Lower lobe of right lung (tissue), 2 donors: Measurements from ENCODE around the gene MSI1. TPM values are rescaled to one million over a fixed set of nuclear protein-coding genes. Genes with fewer than 3 reads are reported as not detected.
A peak's percentile ranks its signal among the peaks of the same experiment; 100 is the strongest.
"Not testable (repeated sequence)": the region's sequence is repeated elsewhere in the genome, so short reads cannot be mapped to it uniquely, and the experiment has no call there.

Experiments used
- ATAC-seq, 2 donors: fragments of 200-7000 bp; cut with Tn5 transposase; one replicate each; pipeline ENCODE4 v1.9.1; 2020 to 2022; ENCODE audit warnings: mild to moderate bottlenecking in 2 of 2, moderate library complexity in 2 of 2
- DNase-seq: peaks from one replicate; pipeline ENCODE4 v3.0.0-alpha.2; 2020
- H3K27ac ChIP-seq: fragments of 200-600 bp; one replicate; pipeline ENCODE4 v1.8.0; 2022
- H3K27me3 ChIP-seq: fragments of 200-600 bp; one replicate; pipeline ENCODE4 v1.8.0; 2022; ENCODE audit warnings: low read depth
- H3K36me3 ChIP-seq: fragments of 200-600 bp; one replicate; pipeline ENCODE4 v1.8.0; 2022; ENCODE audit warnings: mild to moderate bottlenecking
- H3K4me1 ChIP-seq: fragments of 200-600 bp; one replicate; pipeline ENCODE4 v1.8.0; 2022
- H3K4me3 ChIP-seq: fragments of 200-600 bp; one replicate; pipeline ENCODE4 v1.8.0; 2022; ENCODE audit warnings: mild to moderate bottlenecking
- H3K9me3 ChIP-seq: fragments of 200-600 bp; one replicate; pipeline ENCODE4 v1.8.0; 2022
- intact Hi-C: fragments of 100-400 bp; cut with DNase I; formaldehyde crosslinking; loops from one replicate; pipeline ENCODE4 v1.11.0; 2022
- total RNA-seq: library from RNA; stranded (reverse); fragmentation: NEBNext Ultra II Directional; extraction: Animal tissue kit (Norgen Biotek cat#: 25700); gene quantifications from one replicate; pipeline ENCODE4 v1.2.1, GENCODE V29; 2021
- TF ChIP-seq, protein P1 (sequence below): fragments of 200-600 bp; IDR thresholded peaks from one replicate; pipeline ENCODE4 v1.8.0; 2022; ENCODE audit warnings: antibody characterized with exemption, mild to moderate bottlenecking
- donor health status: DM: no; HTN: yes; CAD: no; lungs with severe emphysema.

The MSI1 gene
- total RNA-seq, 1 donor from 2014 or later, result 0.44 TPM

DNA sequence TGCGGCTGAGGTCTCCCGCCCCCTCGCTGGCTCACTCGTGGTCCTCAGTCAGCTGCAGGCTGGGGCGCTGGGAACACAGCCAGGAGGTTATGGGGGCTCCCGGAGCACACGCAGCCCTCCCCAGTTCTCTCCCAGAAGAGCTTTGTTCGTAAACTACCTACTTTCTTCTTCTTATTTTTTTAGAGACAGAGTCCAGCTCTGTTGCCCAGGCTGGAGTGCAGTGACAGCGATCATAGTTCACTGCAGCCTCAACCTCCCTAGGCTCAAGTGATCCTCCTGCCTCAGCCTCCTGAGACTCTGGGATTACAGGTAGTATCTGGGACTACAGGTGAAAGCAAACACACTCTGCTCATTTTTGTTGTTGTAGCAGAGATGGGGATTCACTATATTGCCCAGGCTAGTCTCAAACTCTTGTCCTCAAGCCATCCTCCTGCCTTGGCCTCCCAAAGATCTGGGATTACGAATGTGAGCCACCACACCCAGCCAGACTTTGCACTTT lies 25.9 kb downstream of the MSI1 start:
- DNase-seq, result no peak
- Histone ChIP-seq H3K9me3 (peaks cover 1% of the 10 kb centered on the region), H3K27ac (no peak overlapping the region), H3K36me3 (no peaks in the 10 kb centered on the region), H3K4me1 (no peaks in the 10 kb centered on the region), H3K27me3 (no peaks in the 10 kb centered on the region), H3K4me3 (no peak overlapping the region)
- TF ChIP-seq, protein P1, sequence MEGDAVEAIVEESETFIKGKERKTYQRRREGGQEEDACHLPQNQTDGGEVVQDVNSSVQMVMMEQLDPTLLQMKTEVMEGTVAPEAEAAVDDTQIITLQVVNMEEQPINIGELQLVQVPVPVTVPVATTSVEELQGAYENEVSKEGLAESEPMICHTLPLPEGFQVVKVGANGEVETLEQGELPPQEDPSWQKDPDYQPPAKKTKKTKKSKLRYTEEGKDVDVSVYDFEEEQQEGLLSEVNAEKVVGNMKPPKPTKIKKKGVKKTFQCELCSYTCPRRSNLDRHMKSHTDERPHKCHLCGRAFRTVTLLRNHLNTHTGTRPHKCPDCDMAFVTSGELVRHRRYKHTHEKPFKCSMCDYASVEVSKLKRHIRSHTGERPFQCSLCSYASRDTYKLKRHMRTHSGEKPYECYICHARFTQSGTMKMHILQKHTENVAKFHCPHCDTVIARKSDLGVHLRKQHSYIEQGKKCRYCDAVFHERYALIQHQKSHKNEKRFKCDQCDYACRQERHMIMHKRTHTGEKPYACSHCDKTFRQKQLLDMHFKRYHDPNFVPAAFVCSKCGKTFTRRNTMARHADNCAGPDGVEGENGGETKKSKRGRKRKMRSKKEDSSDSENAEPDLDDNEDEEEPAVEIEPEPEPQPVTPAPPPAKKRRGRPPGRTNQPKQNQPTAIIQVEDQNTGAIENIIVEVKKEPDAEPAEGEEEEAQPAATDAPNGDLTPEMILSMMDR, result no peak
- intact Hi-C loops, result no loop called here
- no peak for ATAC-seq

DNA sequence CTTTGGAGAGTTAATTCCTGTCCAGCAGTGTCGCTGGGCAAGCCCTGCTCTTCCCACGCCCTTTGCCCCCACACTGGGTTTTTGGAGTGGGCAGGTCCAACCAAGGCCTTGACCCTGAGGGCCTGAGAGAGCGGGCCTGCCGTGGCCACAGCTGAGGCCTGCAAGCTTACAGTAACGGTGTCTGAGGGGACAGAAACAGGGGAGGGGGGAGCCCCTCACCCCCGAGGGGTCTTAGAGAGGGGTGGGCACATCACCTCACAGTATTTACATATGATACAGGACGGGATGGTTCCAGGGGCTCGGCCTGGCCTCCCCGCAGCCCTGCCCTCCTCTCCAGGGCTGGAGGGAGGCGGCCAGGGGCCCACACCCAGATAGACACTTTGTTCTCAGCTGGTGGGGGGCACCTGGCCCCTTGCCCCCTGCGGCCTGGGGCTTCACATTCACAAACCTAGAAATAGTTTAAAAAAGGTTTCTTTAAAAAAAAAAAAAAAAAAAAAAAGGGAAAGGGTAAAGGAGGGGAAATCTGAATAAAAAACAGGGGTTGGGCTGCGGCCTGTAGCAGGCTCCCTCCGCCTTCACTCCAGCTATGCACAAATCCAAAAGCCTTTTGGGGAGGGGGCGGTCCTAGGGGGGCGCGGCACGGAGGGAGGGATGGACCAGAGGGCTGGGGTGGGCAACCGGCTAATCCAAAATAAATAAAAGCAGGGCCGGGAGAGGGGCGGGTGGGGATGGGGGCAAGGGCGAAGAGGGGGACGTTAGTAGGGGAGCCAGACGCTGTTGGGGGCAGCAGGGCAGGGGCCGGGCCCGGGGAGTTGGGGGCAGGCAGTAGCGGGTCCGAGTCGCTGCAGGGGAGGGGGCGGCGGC lies 26.6 kb downstream of the MSI1 start:
- intact Hi-C loops, result no loop called here
- Histone ChIP-seq H3K9me3 (peaks cover 2% of the 10 kb centered on the region), H3K4me3 (no peak overlapping the region), H3K27me3 (no peaks in the 10 kb centered on the region), H3K36me3 (no peaks in the 10 kb centered on the region), H3K27ac (no peak overlapping the region), H3K4me1 (no peaks in the 10 kb centered on the region)
- no peak for DNase-seq
- ATAC-seq, result no peak
- TF ChIP-seq, protein P1, result no peak

DNA sequence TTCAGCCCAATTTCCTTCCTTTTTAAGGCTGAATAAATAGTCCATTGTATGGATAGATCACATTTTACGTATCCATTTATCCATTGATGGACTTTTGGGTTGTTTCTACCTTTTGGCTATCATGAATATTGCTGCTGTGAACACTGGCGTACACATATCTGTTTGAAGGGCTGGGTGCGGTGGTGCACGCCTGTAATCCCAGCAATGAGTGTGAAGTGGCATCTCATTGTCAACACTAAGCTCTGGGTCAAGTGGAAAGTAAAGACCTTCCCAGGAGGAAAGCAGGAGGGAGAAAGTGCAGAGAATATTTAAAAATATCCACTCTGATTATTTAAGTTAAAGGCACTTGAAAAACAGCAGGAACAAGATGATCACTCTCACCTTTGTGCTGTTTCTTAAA lies 29.7 kb downstream of the MSI1 start:
- Histone ChIP-seq H3K9me3 (peaks cover 2% of the 10 kb centered on the region), H3K27ac (no peak overlapping the region), H3K27me3 (no peaks in the 10 kb centered on the region), H3K4me1 (no peaks in the 10 kb centered on the region), H3K4me3 (no peak overlapping the region), H3K36me3 (no peaks in the 10 kb centered on the region)
- intact Hi-C loops, result no loop called here
- ATAC-seq, result peak; percentile 49 to 69
- TF ChIP-seq, protein P1, result no peak
- DNase-seq, result no peak

DNA sequence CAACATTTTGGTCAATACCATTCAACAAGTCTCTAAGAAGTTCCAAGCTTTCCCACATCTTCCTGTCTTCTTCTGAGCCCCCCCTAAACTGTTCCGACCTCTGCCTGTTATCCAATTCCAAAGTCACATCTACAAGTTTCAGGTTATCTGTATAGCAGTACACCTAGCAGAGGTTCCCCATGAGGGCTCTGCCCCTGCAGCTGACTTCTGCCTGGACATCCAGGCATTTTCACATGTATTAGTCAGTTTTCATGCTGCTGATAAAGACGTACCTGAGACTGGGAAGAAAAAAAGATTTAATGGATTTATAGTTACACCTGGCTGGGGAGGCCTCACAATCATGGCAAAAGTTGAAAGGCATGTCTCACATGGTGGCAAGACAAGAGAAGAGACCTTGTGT lies 31.2 kb downstream of the MSI1 start:
- no peak overlapping the region for H3K4me3 ChIP-seq
- intact Hi-C loops, result no loop called here
- H3K4me1 ChIP-seq, result no peaks in the 10 kb centered on the region
- H3K27me3 ChIP-seq, result no peaks in the 10 kb centered on the region
- TF ChIP-seq, protein P1, result no peak
- no peaks in the 10 kb centered on the region for H3K36me3 ChIP-seq
- DNase-seq, result no peak
- H3K27ac ChIP-seq, result no peak overlapping the region
- peaks cover 2% of the 10 kb centered on the region for H3K9me3 ChIP-seq
- ATAC-seq, result no peak

DNA sequence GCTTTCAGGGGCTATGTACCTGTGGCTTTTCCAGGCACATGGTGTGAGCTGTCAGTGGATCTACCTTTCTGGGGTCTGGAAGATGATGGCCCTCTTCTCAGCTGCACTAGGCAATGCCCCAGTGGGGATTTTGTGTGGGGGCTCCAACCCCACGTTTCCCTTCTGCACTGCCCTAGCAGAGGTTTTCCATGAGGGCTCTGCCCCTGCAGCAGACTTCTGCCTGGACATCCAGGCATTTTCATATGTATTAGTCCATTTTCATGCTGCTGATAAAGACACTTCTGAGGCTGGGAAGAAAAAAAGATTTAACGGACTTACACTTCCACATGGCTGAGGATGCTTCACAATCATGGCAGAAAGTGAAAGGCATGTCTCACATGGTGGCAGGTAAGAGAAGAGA lies 32.6 kb downstream of the MSI1 start:
- ATAC-seq, H3K27ac ChIP-seq, DNase-seq, intact Hi-C loops, H3K4me1 ChIP-seq, H3K36me3 ChIP-seq, H3K4me3 ChIP-seq, H3K9me3 ChIP-seq, H3K27me3 ChIP-seq: not testable (repeated sequence)

DNA sequence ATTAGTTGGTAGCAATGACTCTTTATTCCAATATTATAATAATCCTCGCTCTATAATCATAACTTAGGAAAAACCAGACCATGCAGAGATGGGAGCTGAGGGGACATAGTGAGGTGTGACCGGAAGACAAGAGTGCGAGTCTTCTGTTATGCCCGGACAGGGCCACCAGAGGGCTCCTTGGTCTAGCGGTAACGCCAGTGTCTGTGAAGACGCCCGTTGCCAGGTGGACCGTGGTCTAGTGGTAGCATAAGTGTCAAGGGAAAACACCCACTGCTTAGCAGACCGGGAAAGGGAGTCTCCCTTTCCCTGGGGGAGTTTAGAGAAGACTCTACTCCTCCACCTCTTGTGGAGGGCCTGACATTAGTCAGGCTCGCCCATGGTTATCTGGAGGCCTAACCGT lies 33.5 kb downstream of the MSI1 start:
- H3K4me3 ChIP-seq, H3K27ac ChIP-seq, H3K9me3 ChIP-seq, H3K36me3 ChIP-seq, ATAC-seq, H3K27me3 ChIP-seq, intact Hi-C loops, H3K4me1 ChIP-seq: not testable (repeated sequence)
- DNase-seq, result peak; percentile 83
- TF ChIP-seq, protein P1, result peak; percentile 64
